ENCODE data around the gene PLCH2. TPM values are rescaled to one million over a fixed set of nuclear protein-coding genes. Genes with fewer than 3 reads are reported as not detected.
A peak's percentile ranks its signal among the peaks of the same experiment; 100 is the strongest.

Gene PLCH2
- total and polyA plus RNA-seq, 12 donors: 0.06 to 0.51 (median 0.10) TPM; not detected in 2

GRCh38 chr1:2474933-2475371 lies 1.1 kb upstream of the PLCH2 start:
- intact Hi-C loops (cut with DNase I): no loop called here
- H3K36me3 ChIP-seq: no peaks in the 10 kb centered on the region
- H3K4me3 ChIP-seq: no peak overlapping the region
- H3K9me3 ChIP-seq: no peaks in the 10 kb centered on the region
- ATAC-seq (peak; percentile 21 to 72 (median 38)), DNase-seq (no peak)
- 44 to 46% methylated on average over 13 of the region's 13 CpGs for WGBS, 2 donors
- no peak for TF ChIP-seq CTCF (IDR thresholded peaks at IDR 0.05)
- peaks cover 0 to 10% (median 0%) of the 10 kb centered on the region in 9 donors for H3K4me1 ChIP-seq
- peaks cover 0 to 54% (median 32%) of the 10 kb centered on the region in 7 donors for H3K27me3 ChIP-seq
- H3K27ac ChIP-seq: no peak overlapping the region

- TF ChIP-seq CTCF (IDR thresholded peaks at IDR 0.05): no peak
- intact Hi-C loops (cut with DNase I): no loop called here
- H3K27ac ChIP-seq: no peak overlapping the region
- H3K4me1 ChIP-seq: peaks cover 0 to 10% (median 0%) of the 10 kb centered on the region in 9 donors
- no peaks in the 10 kb centered on the region for H3K36me3 ChIP-seq
- 83 to 88% methylated on average over 12 of the region's 12 CpGs for WGBS, 2 donors
- peaks cover 0 to 50% (median 25%) of the 10 kb centered on the region in 7 donors for H3K27me3 ChIP-seq
- no peak overlapping the region for H3K4me3 ChIP-seq
- ATAC-seq (peak in 1 of 8 donors; percentile 19), DNase-seq (no peak)
- no peaks in the 10 kb centered on the region for H3K9me3 ChIP-seq
These were observed 518 bp upstream of the PLCH2 start for GRCh38 chr1:2475571-2475970.

GRCh38 chr1:2477309-2477708 lies 1.2 kb downstream of the PLCH2 start:
- intact Hi-C loops (cut with DNase I): no loop called here
- peaks cover 0 to 36% (median 10%) of the 10 kb centered on the region in 7 donors for H3K27me3 ChIP-seq
- no peak for ATAC-seq

GRCh38 chr1:2477791-2478499 lies 1.9 kb downstream of the PLCH2 start:
- no peak overlapping the region for H3K4me3 ChIP-seq
- no peak overlapping the region for H3K27ac ChIP-seq
- ATAC-seq: no peak
- H3K36me3 ChIP-seq: no peaks in the 10 kb centered on the region
- no peak for TF ChIP-seq CTCF (IDR thresholded peaks at IDR 0.05)
- no peak for DNase-seq
- no peaks in the 10 kb centered on the region for H3K9me3 ChIP-seq
- intact Hi-C loops (cut with DNase I): no loop called here
- WGBS, 2 donors: 66 to 67% methylated on average over 35 of the region's 35 CpGs
- H3K4me1 ChIP-seq: peaks cover 0 to 10% (median 0%) of the 10 kb centered on the region in 9 donors
- peaks cover 0 to 30% (median 5%) of the 10 kb centered on the region in 7 donors for H3K27me3 ChIP-seq

More at GRCh38 chr1:2477309-2477708, 1.2 kb downstream of the PLCH2 start:
- no peaks in the 10 kb centered on the region for H3K36me3 ChIP-seq
- 61% methylated on average over 12 of the region's 12 CpGs for WGBS, 2 donors
- H3K9me3 ChIP-seq: no peaks in the 10 kb centered on the region
- peaks cover 0 to 10% (median 0%) of the 10 kb centered on the region in 9 donors for H3K4me1 ChIP-seq
- H3K4me3 ChIP-seq: no peak overlapping the region
- DNase-seq: no peak
- no peak for TF ChIP-seq CTCF (IDR thresholded peaks at IDR 0.05)
- H3K27ac ChIP-seq: no peak overlapping the region
